ENCODE measurements around the gene RSAD1. TPM values are rescaled to one million over a fixed set of nuclear protein-coding genes. Genes with fewer than 3 reads are reported as not detected.

Gene RSAD1
- total and polyA plus RNA-seq, 10 of the 15 experiments (the other 5 are each of a cell fraction or from before 2014, with no cell fraction given), result 2.5 to 28.1 (median 22.6) TPM

DNA sequence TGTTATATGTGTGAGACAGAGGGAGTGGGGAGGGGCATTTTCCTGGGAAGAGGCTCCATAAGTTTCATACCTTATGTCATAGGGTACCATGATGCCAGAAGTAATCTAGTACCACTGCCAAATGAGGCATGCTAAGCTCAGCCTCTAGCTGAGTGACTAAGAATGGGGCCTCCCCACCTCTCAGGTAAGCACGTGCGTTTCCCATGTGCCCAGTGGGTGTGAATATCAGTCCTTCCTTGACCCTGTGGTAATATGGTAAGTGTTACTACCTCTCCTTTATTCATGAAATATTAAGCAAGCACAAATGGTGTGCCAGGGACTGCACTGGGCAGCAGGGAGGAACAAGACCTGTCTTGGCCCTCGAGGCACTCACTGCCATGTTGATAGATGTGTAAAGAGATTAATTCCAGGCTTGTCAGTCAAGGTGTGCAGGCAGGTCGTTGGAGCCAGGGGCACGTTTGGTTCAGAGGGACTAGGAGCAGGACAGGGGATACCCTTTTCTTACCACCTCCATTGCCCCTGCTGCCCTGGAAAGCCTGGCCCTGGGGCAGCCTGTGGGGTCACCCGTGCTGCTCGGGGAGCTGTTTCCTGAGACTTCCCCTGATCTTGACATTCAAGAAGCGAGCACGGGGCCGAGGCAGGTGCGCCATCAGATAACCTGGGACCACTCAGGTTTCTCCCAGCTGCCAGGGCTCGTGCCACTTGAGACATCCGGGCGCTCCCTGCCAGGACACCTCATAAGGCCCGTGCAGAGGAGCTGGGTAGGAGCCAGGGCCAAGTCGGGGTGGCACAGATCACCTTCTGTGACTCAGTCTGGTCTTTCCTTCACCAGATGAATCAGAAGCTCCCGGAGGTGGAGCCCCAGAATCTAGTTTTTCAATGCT, 8.8 kb downstream of the RSAD1 start:
- Histone ChIP-seq H3K27me3 (replicated peaks in 1 of 2; ENCODE audit: control insufficient read depth in 2 of 2, insufficient read depth in 2 of 2, low read length in 1 of 2) (no peaks in the 10 kb centered on the region), H3K4me3 (no peak overlapping the region), H3K27ac (ENCODE audit: control insufficient read depth, insufficient read depth) (no peak overlapping the region), H3K79me2 (ENCODE audit: control insufficient read depth, insufficient read depth, low read length) (no peaks in the 10 kb centered on the region), H3K4me1 (ENCODE audit: control insufficient read depth, insufficient read depth, low read length) (no peaks in the 10 kb centered on the region), H3K9me3 (replicated peaks; ENCODE audit: control insufficient read depth, insufficient read depth, low read length) (no peaks in the 10 kb centered on the region), H2AFZ (ENCODE audit: control insufficient read depth, low read depth, low read length) (no peak overlapping the region), H3K9ac (ENCODE audit: control insufficient read depth, insufficient read depth, low read length) (no peak overlapping the region), H3K4me2 (ENCODE audit: control insufficient read depth, insufficient read depth) (no peak overlapping the region), H3K36me3 (ENCODE audit: control insufficient read depth in 2 of 2, insufficient read depth in 2 of 2, low read length in 1 of 2) (peaks cover 0 to 10% of the 10 kb centered on the region in 2 experiments; a peak in 2 of 4 replicates), H4K20me1 (ENCODE audit: control insufficient read depth, insufficient read depth) (no peaks in the 10 kb centered on the region)
- in situ Hi-C loops (cut with MboI), result loop anchor here (10.0 kb wide), 1 partner anchor 137 kb away; no protein-coding TSS in a partner anchor
- POLR2A ChIA-PET, result interaction anchor here (0.7 kb wide), 1 partner anchor 25 kb away, joined by 3 read pairs; no protein-coding TSS in a partner anchor
- SMC1A ChIA-PET (ENCODE audit: uncharacterized antibody, unreplicated experiment), result no interaction called here
- ATAC-seq (no peak), FAIRE-seq (no peak), DNase-seq (ENCODE audit: low read depth, low spot score) (no peak)
- 66% methylated on average over 17 of the region's 17 CpGs for WGBS (ENCODE audit: insufficient coverage, insufficient replicate concordance, low lambda C conversion rate, missing lambda C conversion rate)
- intact Hi-C loops (cut with micrococcal nuclease; ENCODE audit: unreplicated experiment), result no loop called here
- TF ChIP-seq TBL1XR1 (IDR thresholded peaks at IDR 0.05; ENCODE audit: low read depth, low read length) (no peak), FOXM1 (IDR thresholded peaks at IDR 0.05; ENCODE audit: low read depth, low read length) (no peak), HDAC6 (IDR thresholded peaks at IDR 0.05; ENCODE audit: unreplicated experiment) (no peak), EZH2 (IDR thresholded peaks at IDR 0.05; ENCODE audit: borderline replicate concordance, control insufficient read depth, low read depth, low read length) (no peak), BHLHE40 (IDR thresholded peaks at IDR 0.05; ENCODE audit: borderline replicate concordance in 1 of 2, low read depth in 2 of 2, low read length in 1 of 2) (no peak), IRF4 (IDR thresholded peaks at IDR 0.05; ENCODE audit: low read depth, low read length) (no peak), STAT1 (conservative IDR thresholded peaks at IDR 0.05) (no peak), SIN3A (IDR thresholded peaks at IDR 0.05; ENCODE audit: low read depth, low read length) (no peak)
- TF ChIP-seq, protein P1, sequence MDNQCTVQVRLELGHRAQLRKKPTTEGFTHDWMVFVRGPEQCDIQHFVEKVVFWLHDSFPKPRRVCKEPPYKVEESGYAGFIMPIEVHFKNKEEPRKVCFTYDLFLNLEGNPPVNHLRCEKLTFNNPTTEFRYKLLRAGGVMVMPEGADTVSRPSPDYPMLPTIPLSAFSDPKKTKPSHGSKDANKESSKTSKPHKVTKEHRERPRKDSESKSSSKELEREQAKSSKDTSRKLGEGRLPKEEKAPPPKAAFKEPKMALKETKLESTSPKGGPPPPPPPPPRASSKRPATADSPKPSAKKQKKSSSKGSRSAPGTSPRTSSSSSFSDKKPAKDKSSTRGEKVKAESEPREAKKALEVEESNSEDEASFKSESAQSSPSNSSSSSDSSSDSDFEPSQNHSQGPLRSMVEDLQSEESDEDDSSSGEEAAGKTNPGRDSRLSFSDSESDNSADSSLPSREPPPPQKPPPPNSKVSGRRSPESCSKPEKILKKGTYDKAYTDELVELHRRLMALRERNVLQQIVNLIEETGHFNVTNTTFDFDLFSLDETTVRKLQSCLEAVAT (IDR thresholded peaks at IDR 0.05), result no peak
- TF ChIP-seq, protein P2, sequence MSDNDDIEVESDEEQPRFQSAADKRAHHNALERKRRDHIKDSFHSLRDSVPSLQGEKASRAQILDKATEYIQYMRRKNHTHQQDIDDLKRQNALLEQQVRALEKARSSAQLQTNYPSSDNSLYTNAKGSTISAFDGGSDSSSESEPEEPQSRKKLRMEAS (IDR thresholded peaks at IDR 0.05; ENCODE audit: low read depth, low read length), result no peak
- RAD21 ChIA-PET (ENCODE audit: unreplicated experiment), result no interaction called here
- BruUV-seq (replicated peaks), result no TSS peak
- CTCF ChIA-PET, result interaction anchor here (0.8 to 2.4 kb wide), 8 partner anchors 8 to 139 kb away, joined by 3 to 8 read pairs (median 4); partner anchors contain the start of gene SPATA20

Measured in GM12878 (cell line).